ENCODE measurements around the gene PADI6.
A peak's percentile ranks its signal among the peaks of the same experiment; 100 is the strongest.

Gene PADI6

DNA sequence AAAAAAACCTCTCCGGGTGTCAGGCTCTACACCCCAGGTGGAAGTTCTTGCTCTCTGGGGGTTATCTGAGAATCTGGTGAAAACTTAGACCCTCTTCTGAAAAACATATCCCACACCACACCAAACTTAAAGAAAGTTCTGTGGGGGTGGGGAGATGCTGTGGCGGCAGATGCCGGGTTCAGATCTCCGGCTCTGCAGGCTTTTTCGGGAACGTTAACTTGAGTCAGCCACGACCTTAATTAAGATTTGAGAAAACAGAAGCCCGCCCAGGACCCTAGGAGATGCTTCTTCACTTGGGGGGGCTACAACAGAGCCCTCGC, 65.2 kb downstream of the PADI6 start:
- no peak for DNase-seq

GRCh38 chr1:17437580-17438317, 65.8 kb downstream of the PADI6 start:
- no peak for DNase-seq

DNA sequence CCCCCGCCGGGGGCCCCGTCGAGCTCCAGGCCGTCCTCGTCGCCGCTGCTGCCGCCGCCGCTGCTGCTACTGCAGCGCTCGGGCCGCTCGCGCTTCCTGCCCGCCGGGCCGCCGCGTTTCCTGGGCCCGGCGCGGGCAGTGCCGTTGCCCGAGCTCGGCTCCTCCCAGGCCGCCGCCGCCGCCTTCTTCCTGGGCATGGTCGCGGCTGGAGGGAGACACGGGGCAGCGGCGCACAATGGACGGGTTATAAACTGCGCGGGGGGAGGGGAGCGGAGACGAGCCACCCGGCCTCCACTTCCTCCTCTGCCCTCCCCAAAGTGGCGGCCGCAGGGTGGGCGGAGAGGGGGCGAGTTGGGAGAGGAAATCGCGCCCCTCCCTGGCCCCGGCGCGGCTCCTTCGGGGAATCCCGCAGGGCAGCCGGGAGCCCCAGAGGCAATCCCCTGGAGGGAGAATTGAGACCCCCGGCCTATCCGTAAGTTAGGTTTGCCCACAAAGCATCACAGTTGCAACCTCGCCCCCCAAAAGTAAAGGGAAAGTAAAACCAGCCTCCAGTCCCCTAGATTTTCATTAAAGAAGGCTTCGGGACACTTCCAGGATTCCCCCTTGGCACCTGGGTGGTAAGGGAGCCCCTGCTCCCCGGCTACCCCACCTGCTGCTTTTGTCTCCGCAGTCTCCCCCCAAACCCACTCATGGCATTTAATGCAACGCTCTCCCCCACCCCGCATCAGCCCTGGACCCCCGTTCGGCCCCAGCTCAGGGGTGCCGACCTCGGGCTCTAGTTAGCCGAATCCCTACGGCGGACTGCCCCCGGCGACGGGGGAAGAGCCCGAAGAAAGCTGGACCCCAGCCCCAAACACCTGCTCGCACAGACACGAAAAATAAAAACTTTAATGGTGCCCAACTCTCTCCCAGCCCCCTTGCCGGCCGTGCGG, 66.6 kb downstream of the PADI6 start:
- DNase-seq = no peak

- DNase-seq = peak; percentile 48
Measured at GRCh38 chr1:17439250-17440073, 67.5 kb downstream of the PADI6 start, which contains the start of gene RCC2. TSS of gene RCC2 (minus strand) at chr1:17439677. CDS start at chr1:17438514, 1,163 bp downstream.

- DNase-seq = no peak
Measured at GRCh38 chr1:17440074-17440826, 68.3 kb downstream of the PADI6 start.

DNA sequence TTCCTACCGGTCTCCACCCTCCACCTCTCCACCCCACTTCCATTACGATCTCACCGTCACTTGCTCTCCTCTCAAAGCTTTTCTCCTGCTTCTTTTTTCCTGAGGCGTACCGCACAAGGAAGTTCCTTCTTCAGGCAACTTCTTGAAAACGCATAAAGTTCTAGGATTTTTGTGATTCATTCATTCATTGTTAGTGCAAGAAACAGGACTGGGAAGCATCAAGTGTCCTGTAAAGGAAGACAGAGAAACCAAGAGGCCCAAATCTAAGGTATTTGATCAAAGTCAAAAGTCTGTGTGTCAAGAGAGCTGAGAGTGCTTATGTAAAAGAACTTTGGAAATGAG, 68.8 kb downstream of the PADI6 start:
- DNase-seq = no peak

GRCh38 chr1:17441265-17441992, 69.4 kb downstream of the PADI6 start:
- DNase-seq = no peak

GRCh38 chr1:17441993-17442357, 70.0 kb downstream of the PADI6 start:
- DNase-seq = no peak

DNA sequence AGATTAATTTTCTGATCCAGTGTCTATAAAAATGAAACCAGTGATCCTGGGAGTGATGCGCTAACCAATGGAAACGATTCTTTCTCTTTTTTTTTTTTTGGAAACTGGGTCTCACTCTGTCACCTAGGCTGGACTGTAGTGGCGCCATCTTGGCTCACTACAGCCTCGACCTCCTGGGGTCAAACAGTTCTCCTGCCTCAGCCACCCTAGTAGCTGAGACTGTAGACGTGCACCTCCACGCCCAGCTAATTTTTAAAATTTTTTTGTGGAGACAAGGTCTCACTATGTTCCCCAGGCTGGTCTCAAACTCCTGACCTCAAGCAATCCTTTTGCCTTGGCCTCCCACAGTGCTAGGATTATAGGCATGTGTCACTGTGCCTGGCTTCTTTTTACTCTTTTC, 70.8 kb downstream of the PADI6 start:
- no peak for DNase-seq

- DNase-seq = no peak
Measured at GRCh38 chr1:17447501-17447992, 75.6 kb downstream of the PADI6 start.

Data from NCI-H2107 (cell line).